ENCODE results near the gene VPS8.
"Not testable (repeated sequence)": the region's sequence is repeated elsewhere in the genome, so short reads cannot be mapped to it uniquely, and the experiment has no call there.

VPS8 gene

DNA sequence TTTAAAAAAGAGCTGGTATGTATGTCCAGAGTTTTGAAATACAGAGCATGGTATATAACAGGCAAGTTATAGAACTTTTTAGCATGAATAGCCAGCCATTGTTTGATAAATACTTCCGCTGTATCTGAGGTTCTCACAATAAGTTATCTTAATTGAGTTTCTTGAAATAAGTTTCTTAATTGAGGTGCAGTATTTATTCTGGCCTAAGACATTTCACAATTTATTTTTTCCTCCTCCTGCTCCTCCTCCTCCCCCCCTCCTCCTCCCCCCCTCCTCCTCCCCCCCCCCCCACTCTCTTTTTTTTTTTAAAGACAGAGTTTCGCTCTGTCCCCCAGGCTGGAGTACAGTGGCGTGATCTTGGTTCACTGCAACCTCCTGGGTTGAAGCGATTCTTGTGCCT lies 83.4 kb downstream of the VPS8 start:
- no peak for DNase-seq (ENCODE audit: low read depth)
- TF ChIP-seq, protein P1, sequence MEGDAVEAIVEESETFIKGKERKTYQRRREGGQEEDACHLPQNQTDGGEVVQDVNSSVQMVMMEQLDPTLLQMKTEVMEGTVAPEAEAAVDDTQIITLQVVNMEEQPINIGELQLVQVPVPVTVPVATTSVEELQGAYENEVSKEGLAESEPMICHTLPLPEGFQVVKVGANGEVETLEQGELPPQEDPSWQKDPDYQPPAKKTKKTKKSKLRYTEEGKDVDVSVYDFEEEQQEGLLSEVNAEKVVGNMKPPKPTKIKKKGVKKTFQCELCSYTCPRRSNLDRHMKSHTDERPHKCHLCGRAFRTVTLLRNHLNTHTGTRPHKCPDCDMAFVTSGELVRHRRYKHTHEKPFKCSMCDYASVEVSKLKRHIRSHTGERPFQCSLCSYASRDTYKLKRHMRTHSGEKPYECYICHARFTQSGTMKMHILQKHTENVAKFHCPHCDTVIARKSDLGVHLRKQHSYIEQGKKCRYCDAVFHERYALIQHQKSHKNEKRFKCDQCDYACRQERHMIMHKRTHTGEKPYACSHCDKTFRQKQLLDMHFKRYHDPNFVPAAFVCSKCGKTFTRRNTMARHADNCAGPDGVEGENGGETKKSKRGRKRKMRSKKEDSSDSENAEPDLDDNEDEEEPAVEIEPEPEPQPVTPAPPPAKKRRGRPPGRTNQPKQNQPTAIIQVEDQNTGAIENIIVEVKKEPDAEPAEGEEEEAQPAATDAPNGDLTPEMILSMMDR (conservative IDR thresholded peaks at IDR 0.05; ENCODE audit: low read depth, low read length), result no peak
- H3K4me3 ChIP-seq (ENCODE audit: low read depth, low read length), result no peak overlapping the region

DNA sequence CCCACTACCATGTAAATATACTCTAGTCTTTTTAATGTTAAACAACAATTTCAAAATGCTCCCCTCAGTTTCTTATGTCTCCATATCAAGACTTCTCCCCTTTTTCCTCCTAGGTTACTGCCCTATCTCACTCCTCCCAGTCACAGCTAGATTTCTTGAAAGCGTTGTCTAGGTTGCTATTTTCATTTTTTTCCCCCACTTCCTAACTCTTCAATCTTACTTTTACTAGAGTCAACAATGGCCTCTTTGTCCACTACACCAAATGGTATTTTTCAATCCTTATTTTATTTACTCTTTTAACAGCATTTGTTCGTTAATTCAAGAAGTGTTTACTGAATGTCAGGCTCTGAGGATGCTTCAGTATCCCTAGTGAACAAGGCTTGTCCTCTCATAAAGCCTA lies 84.4 kb downstream of the VPS8 start:
- DNase-seq (ENCODE audit: low read depth), result no peak
- H3K4me3 ChIP-seq (ENCODE audit: low read depth, low read length), result no peak overlapping the region
- TF ChIP-seq, protein P1 (conservative IDR thresholded peaks at IDR 0.05; ENCODE audit: low read depth, low read length), result no peak

DNA sequence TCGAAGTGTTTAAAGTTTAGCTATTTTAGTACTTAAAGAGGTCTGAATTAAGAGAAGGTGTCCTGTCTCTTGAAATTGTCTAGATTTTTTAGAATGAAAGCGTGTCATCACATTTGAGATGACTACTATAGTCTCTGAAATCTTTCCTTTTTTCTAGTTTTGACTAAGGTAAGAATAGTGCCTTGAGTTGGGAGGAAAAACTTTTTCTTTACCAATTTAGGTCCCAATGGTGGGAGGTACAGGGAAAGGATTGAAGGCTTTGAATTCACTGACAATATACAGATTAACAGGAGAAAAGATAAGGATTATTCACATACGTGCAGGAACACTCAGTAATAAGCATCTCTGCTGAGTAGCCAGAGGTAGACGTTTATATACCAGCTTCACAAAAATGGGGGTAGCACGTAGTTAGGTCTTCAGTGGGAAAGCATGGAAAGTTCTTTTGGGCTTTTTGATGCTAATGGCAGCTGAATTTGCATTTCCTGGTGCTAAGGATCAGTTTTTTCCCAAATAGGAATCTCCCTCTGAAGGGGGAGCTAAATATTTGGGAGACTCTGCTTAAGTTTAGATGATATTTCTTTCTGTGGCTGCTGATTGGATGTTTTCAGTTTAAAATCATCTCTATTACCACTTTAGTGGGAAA lies 88.1 kb downstream of the VPS8 start:
- no peak for DNase-seq (ENCODE audit: low read depth)
- H3K4me3 ChIP-seq (ENCODE audit: low read depth, low read length), result no peak overlapping the region
- TF ChIP-seq, protein P1 (conservative IDR thresholded peaks at IDR 0.05; ENCODE audit: low read depth, low read length), result no peak

DNA sequence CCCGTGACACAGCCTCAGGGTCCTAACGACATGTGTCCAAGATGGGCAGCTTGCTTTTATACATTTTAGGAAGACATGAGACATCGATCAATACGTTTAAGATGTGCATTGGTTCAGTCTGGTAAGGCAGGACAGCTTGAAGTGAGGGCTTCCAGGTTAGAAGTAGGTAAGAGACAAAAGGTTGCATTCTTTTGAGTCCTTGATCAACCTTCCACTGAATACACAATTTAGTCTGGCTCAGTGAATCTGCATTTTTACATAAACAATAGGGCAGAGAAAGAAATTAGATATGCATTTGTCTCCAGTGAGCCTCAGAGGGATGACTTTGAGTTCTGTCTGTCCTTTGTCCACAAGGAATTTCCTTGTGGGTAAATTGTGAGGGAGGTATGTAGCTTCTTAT lies 95.1 kb downstream of the VPS8 start:
- H3K4me3 ChIP-seq (ENCODE audit: low read depth, low read length), result not testable (repeated sequence)

DNA sequence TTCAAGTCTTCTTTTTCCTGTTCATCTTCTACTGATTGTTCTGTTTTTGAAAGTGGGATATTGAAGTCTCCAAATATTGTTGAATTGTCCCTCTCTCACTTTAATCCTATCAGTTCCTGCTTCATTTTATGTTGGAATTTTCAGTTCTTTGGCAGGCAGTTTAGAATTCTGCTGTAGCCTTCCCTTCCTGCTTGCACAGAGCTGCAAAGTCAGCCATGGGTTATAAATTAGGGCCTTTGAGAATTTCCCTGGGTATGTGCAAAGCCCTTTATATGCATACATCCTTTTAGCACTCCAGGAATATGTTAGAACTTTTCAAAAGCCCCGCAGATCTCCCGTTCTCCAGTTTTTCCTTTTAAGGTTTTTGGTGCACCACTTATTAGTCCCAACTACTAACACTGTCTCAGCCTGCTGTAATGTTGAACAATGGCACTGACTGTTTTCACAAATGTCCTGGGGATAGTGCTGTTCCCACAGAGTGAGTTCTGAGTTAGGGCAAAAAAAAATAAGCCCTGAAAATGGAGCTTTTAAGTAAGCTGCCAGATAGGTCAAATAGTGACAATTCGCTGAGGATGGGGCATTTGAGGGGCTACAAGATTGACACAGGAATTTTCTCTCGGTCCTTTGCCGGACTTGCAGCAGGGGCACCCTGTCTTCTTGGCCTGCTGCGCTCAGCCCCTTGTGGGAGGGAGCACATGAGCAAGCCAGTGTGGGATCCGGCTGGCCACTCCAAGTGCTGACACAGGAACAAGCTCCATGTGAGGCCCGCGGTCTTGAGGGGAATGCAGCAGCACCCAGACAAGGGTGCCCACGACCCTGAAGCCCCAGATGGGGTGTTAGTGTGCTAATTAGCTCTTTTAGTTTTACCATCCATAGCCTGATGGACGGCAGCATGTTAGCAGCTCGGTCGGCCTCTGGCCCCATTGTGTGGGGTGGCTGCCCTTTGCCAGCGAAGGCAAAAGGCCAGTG lies 96.0 kb downstream of the VPS8 start:
- H3K4me3 ChIP-seq (ENCODE audit: low read depth, low read length), result no peak overlapping the region
- TF ChIP-seq, protein P1 (conservative IDR thresholded peaks at IDR 0.05; ENCODE audit: low read depth, low read length), result no peak
- DNase-seq (ENCODE audit: low read depth), result no peak

More for the DNA sequence above, 95.1 kb downstream of the VPS8 start:
- DNase-seq (ENCODE audit: low read depth), result not testable (repeated sequence)

DNA sequence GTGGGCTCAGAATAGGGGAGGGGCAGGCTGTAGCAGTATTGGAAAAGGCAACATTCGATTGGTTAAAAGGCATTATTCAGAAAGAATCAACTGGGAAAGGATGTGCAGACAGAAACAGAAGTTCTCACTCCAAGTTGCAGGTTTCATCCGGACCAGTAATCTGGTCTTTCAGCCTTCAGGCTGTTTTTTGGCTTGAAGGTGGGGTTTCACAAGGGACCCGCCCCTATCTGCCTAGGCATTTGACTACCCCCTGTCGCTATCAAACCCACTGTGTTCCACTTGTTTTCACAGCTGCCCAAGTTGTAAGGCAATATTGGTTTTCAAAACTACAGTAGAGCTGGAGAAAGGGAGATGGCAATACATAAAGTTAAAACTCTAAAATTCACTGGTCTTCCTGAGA lies 96.9 kb downstream of the VPS8 start:
- DNase-seq (ENCODE audit: low read depth), result no peak
- TF ChIP-seq, protein P1 (conservative IDR thresholded peaks at IDR 0.05; ENCODE audit: low read depth, low read length), result no peak
- H3K4me3 ChIP-seq (ENCODE audit: low read depth, low read length), result no peak overlapping the region

DNA sequence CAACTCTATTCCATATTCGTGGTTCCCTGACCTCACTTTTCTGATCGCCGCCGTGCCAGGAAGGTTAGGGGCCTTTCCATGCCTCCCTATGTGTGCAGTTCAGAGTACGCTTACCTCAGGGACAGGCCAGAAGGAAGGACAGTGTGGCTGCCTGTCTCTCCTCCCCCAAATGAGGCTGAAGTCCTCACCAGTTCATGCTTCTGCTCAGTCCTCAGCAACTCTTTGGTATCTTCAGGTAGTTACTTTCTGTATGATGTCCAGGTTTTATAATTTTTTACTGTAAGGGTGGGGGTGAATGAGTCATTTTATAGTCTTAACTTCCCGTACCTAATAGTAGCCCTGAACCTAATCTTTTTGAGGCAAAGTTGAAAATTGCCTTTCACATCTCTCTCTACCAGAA lies 98.7 kb downstream of the VPS8 start:
- H3K4me3 ChIP-seq (ENCODE audit: low read depth, low read length), result no peak overlapping the region
- no peak for DNase-seq (ENCODE audit: low read depth)
- TF ChIP-seq, protein P1 (conservative IDR thresholded peaks at IDR 0.05; ENCODE audit: low read depth, low read length), result no peak

Measured in choroid plexus epithelial cell (primary cell).